ENCODE data around the gene RND2. TPM values are rescaled to one million over a fixed set of nuclear protein-coding genes. Genes with fewer than 3 reads are reported as not detected.

RND2 gene
- total and polyA plus RNA-seq, 2 of the 4 experiments (the other 2 are of a cell fraction): 1.1 to 1.9 TPM

- peak; percentile 86 for TF ChIP-seq MAZ (IDR thresholded peaks at IDR 0.05; ENCODE audit: borderline replicate concordance, low read depth, low read length)
- TF ChIP-seq MXI1 (IDR thresholded peaks at IDR 0.05; ENCODE audit: borderline replicate concordance, low read depth, low read length): peak; percentile 96
- no peak for TF ChIP-seq RCOR1 (IDR thresholded peaks at IDR 0.05; ENCODE audit: insufficient replicate concordance, low read length)
- TF ChIP-seq CHD1 (IDR thresholded peaks at IDR 0.05; ENCODE audit: low read depth, low read length): peak; percentile 88; the same call in 1 of the 2 replicates
Observed at GRCh38 chr17:42997984-42998938, 26.8 kb upstream of the RND2 start, which contains the start of gene RPL27 (continued).

Measured in IMR-90 (cell line).